ENCODE measurements around the gene RECK. TPM values are rescaled to one million over a fixed set of nuclear protein-coding genes. Genes with fewer than 3 reads are reported as not detected.

RECK gene
- total RNA-seq, 1 experiment from 2014 or later: 5.0 TPM

GRCh38 chr9:36153746-36154145 lies 117.0 kb downstream of the RECK start:
- no peaks in the 10 kb centered on the region for H3F3A ChIP-seq (ENCODE audit: low read length, unreplicated experiment)
- no peak overlapping the region for H3K27ac ChIP-seq (ENCODE audit: low read length)
- H3K4me3 ChIP-seq (ENCODE audit: low read length): no peak overlapping the region
- H3K4me2 ChIP-seq (ENCODE audit: low read length): no peak overlapping the region
- no peaks in the 10 kb centered on the region for H4K20me1 ChIP-seq (ENCODE audit: low read length)
- H3K4me1 ChIP-seq (ENCODE audit: insufficient read depth, low read length): peaks cover 21% of the 10 kb centered on the region
- H3K79me2 ChIP-seq (ENCODE audit: low read length): no peaks in the 10 kb centered on the region
- intact Hi-C loops (cut with micrococcal nuclease): no loop called here
- no peaks in the 10 kb centered on the region for H3K9me2 ChIP-seq (replicated peaks; ENCODE audit: low read length)
- TF ChIP-seq CTCF (conservative IDR thresholded peaks at IDR 0.05; ENCODE audit: low read depth, low read length): no peak
- TF ChIP-seq EZH2phosphoT487 (IDR thresholded peaks at IDR 0.05; ENCODE audit: borderline replicate concordance, low read length): no peak
- TF ChIP-seq EZH2 (IDR thresholded peaks at IDR 0.05; ENCODE audit: low read length, unreplicated experiment): no peak
- DNase-seq: no peak
- no peak overlapping the region for H2AFZ ChIP-seq (ENCODE audit: low read length)
- peaks cover 2% of the 10 kb centered on the region; the same call in 1 of the 2 replicates for H3K36me3 ChIP-seq (ENCODE audit: low read depth, low read length)
- no peak overlapping the region for H3K9ac ChIP-seq (ENCODE audit: low read length)
- no peaks in the 10 kb centered on the region for H3K27me3 ChIP-seq (ENCODE audit: low read length)
- H3K9me3 ChIP-seq (ENCODE audit: low read length): no peaks in the 10 kb centered on the region
- POLR2A ChIA-PET (ENCODE audit: unreplicated experiment): no interaction called here
- no TSS peak for BruUV-seq (replicated peaks)
- no peak for ATAC-seq
- CTCF ChIA-PET: interaction anchor here (1.5 kb wide), 1 partner anchor 12 kb away, joined by 3 read pairs; no protein-coding TSS in a partner anchor

GRCh38 chr9:36154331-36154952 lies 117.7 kb downstream of the RECK start:
- H3K4me3 ChIP-seq (ENCODE audit: low read length): no peak overlapping the region
- no peaks in the 10 kb centered on the region for H3K9me2 ChIP-seq (replicated peaks; ENCODE audit: low read length)
- no TSS peak for BruUV-seq (replicated peaks)
- H3K9ac ChIP-seq (ENCODE audit: low read length): no peak overlapping the region
- H3K27me3 ChIP-seq (ENCODE audit: low read length): no peaks in the 10 kb centered on the region
- H3K4me2 ChIP-seq (ENCODE audit: low read length): peak overlapping the region; percentile 38
- H2AFZ ChIP-seq (ENCODE audit: low read length): peak overlapping the region; percentile 41
- CTCF ChIA-PET: interaction anchor here (1.0 to 1.5 kb wide), 2 partner anchors 11 to 12 kb away, joined by 3 to 5 read pairs; no protein-coding TSS in a partner anchor
- peak overlapping the region; percentile 48 for H3K27ac ChIP-seq (ENCODE audit: low read length)
- peaks cover 2% of the 10 kb centered on the region; the same call in 1 of the 2 replicates for H3K36me3 ChIP-seq (ENCODE audit: low read depth, low read length)
- H3K9me3 ChIP-seq (ENCODE audit: low read length): no peaks in the 10 kb centered on the region
- intact Hi-C loops (cut with micrococcal nuclease): no loop called here
- peaks cover 14% of the 10 kb centered on the region; the same call in 1 of the 2 replicates for H3K4me1 ChIP-seq (ENCODE audit: insufficient read depth, low read length)
- DNase-seq: peak; percentile 29
- no peaks in the 10 kb centered on the region for H3F3A ChIP-seq (ENCODE audit: low read length, unreplicated experiment)
- no peaks in the 10 kb centered on the region for H3K79me2 ChIP-seq (ENCODE audit: low read length)
- no peak for TF ChIP-seq EZH2 (IDR thresholded peaks at IDR 0.05; ENCODE audit: low read length, unreplicated experiment)
- TF ChIP-seq CTCF (conservative IDR thresholded peaks at IDR 0.05; ENCODE audit: low read depth, low read length): no peak
- no peak for TF ChIP-seq EZH2phosphoT487 (IDR thresholded peaks at IDR 0.05; ENCODE audit: borderline replicate concordance, low read length)
- no peaks in the 10 kb centered on the region for H4K20me1 ChIP-seq (ENCODE audit: low read length)
- ATAC-seq: peak; percentile 67
- POLR2A ChIA-PET (ENCODE audit: unreplicated experiment): no interaction called here

GRCh38 chr9:36156116-36156515 lies 119.4 kb downstream of the RECK start:
- H2AFZ ChIP-seq (ENCODE audit: low read length): no peak overlapping the region
- no peak overlapping the region for H3K27ac ChIP-seq (ENCODE audit: low read length)
- BruUV-seq (replicated peaks): no TSS peak
- ChIA-PET POLR2A (ENCODE audit: unreplicated experiment) (no interaction called here), CTCF (no interaction called here)
- H3K9ac ChIP-seq (ENCODE audit: low read length): no peak overlapping the region
- no peak for TF ChIP-seq EZH2 (IDR thresholded peaks at IDR 0.05; ENCODE audit: low read length, unreplicated experiment)
- no peak for TF ChIP-seq EZH2phosphoT487 (IDR thresholded peaks at IDR 0.05; ENCODE audit: borderline replicate concordance, low read length)
- TF ChIP-seq CTCF (conservative IDR thresholded peaks at IDR 0.05; ENCODE audit: low read depth, low read length): no peak
- H3K79me2 ChIP-seq (ENCODE audit: low read length): no peaks in the 10 kb centered on the region
- peaks cover 2% of the 10 kb centered on the region; the same call in 1 of the 2 replicates for H3K36me3 ChIP-seq (ENCODE audit: low read depth, low read length)
- no peaks in the 10 kb centered on the region for H3F3A ChIP-seq (ENCODE audit: low read length, unreplicated experiment)
- H3K4me3 ChIP-seq (ENCODE audit: low read length): no peak overlapping the region
- H3K27me3 ChIP-seq (ENCODE audit: low read length): no peaks in the 10 kb centered on the region
- ATAC-seq (no peak), DNase-seq (no peak)
- intact Hi-C loops (cut with micrococcal nuclease): no loop called here
- no peaks in the 10 kb centered on the region for H3K9me3 ChIP-seq (ENCODE audit: low read length)
- H4K20me1 ChIP-seq (ENCODE audit: low read length): no peaks in the 10 kb centered on the region
- no peak overlapping the region for H3K4me2 ChIP-seq (ENCODE audit: low read length)
- no peaks in the 10 kb centered on the region for H3K9me2 ChIP-seq (replicated peaks; ENCODE audit: low read length)
- H3K4me1 ChIP-seq (ENCODE audit: insufficient read depth, low read length): peaks cover 14% of the 10 kb centered on the region; the same call in 1 of the 2 replicates

Data from PC-3 (cell line).